NCI-H2171 (cell line): ENCODE data around the gene SZRD1.
A peak's percentile ranks its signal among the peaks of the same experiment; 100 is the strongest.

Experiments
- DNase-seq: peaks from one replicate; lab custom pipeline; 2025; lab: John Stamatoyannopoulos, UW

The SZRD1 gene

GRCh38 chr1:16440131-16440469 lies 73.1 kb downstream of the SZRD1 start:
- DNase-seq, result no peak

DNA sequence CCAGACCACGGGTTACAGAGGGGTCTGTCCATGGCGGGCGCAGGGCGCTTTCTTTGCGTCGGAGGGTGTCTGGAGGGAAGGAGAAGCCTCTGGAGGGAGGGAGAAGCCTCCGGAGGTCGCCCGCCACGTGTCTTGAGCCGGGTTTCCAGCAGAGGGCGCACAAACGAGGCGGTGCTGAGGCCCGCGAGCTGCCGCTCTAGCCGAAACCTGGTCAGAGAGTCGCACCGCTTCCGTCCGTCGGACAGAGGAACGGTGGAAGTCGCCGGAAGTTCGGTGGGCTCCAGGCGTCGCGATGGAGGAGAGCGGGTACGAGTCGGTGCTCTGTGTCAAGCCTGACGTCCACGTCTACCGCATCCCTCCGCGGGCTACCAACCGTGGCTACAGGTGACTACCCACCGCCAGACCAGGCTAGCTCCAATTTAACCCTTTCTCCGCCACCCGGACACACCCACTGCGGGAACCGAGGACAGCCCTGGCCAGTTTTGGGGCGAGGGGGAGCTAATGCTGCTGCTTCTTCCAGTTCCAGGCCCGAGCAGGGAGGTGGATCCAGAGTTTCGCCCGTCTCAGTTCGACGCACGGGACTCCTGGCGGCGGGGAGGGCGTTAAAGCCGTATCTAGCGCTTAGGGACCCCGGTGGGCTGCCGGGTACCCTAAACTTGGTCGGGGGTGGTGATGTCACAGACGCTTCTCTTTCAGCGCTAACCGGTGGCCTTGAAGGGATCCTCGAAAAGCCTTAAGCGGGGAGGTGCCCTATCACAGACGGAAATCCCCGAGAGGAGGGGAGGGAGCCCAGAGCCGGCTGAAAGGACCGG lies 73.6 kb downstream of the SZRD1 start, which contains the start of gene NECAP2:
Gene NECAP2, plus strand, starts transcription at position 255 of the 812 bp plus-strand sequence. Its CDS starts 38 bp downstream, at position 293.
- peak; percentile 90 for DNase-seq

DNA sequence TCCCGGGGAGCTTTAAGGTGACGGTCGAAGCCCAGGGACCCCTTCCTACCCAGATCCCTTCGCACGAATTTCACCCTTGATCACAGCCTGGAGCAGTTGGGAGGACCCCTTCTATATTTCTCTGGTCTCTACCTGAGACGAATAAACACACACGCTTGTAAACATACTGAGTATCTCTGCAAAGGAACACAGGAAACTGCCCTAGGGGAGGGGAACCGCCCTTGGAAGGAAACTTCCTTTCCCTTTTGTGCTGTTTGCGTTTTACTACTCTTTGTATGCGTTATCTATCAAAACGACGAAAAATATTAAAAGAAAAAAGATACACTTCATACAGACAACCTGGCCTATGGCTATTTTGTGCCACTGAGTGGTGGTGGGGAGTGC lies 74.2 kb downstream of the SZRD1 start:
- DNase-seq, result no peak

DNA sequence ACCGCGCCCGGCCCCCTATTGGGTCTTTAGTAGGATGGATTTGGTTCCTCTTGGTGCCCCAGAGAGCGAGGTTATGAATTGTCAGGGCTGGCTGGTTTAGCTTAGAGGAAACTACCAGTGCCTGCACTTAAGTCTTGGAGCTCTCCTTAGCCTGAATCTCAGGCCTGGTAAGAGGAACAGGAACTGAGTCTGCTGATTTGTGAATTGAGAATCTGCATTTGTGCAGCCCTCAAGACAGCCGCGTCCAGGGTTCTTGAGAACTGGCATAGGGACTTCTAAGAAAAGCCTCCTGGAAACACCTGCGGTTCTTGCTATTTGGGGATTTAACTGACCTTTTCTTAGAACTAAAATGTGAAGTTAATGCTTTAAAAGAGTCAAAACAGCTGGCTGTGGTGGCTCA lies 75.2 kb downstream of the SZRD1 start:
- no peak for DNase-seq

GRCh38 chr1:16442941-16443340 lies 75.9 kb downstream of the SZRD1 start:
- DNase-seq, result no peak

DNA sequence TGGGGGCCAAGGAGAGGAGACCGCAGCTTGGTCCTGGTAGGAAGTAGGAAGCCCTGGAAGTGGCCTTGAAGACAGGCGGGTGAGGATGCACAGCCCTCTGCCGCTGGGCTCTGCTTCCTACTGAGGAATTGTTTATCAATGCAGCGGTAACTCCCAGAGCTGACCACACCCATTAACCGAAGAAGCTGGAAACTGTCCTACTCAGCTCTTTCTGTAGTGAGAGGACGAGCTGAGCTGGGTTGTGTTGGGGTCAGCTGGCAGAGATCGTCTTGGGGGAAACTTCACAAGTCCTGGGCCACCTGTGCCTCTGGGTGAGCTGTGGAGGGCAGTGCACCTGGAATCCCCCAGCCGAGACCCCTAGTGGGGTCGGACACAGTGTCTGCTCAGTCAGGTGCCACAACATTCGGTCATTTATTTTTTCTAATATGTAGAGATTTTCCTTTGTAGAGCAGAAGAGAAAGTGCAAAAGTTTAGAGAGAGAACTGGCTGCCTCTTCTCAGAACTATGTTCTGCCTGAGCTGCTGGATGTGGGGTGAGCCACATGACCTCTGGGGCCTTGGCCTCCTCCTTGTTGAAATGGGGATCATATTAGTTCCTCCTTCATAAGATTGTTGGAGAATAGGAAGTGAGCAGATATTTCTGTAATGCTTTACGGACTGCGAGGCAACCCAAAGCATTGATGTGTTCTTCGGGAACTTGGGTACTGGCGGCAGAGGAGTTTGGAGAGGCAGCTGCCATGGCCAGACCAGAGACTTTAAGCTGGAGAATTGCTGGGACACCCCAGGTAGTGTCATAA lies 77.1 kb downstream of the SZRD1 start:
- no peak for DNase-seq

GRCh38 chr1:16445052-16445451 lies 78.0 kb downstream of the SZRD1 start:
- DNase-seq, result no peak

GRCh38 chr1:16446116-16446515 lies 79.1 kb downstream of the SZRD1 start:
- no peak for DNase-seq

DNA sequence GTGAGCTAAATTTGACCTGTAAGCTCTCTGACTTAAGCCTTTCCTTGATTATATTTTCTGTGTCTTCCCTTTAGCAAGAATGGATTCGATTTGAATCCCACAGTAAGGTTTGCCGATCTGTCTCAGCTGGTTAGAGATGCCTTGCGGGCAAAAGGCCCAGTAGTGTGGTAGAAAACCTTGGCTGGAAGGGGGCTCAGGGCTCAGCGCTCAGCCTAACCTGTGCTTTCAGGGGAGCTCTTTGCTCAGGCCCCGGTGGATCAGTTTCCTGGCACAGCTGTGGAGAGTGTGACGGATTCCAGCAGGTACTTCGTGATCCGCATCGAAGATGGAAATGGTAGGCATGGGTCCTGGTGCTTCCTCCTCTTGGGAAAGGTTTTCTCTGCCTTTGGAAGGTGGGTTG lies 80.6 kb downstream of the SZRD1 start:
- DNase-seq, result no peak
